Measurements from ENCODE around the gene SYT15. TPM values are rescaled to one million over a fixed set of nuclear protein-coding genes. Genes with fewer than 3 reads are reported as not detected.

The SYT15 gene
- total and polyA plus RNA-seq, 2 of the 13 experiments (the other 11 are each of a cell fraction or from before 2014, with no cell fraction given) = 0.24 to 0.38 TPM

DNA sequence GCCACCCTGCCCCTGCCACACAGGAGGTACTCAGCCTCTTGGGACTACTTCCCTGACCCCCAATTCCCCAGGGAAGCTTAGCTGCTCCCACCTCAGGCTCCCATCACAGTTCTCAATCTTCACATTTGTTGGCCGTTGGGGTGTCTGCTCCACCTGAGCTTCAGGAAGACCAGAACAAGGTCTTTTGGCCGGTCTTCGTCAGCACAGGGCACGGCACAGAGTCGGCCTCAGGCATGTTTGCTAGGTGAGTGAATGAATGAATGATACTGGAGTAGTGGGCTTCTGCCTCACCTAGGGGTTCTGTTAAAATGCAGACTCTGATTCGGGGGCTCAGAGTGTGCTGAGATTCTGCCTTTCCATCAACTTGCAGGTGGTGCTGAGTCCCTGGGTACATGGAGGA lies 42.8 kb upstream of the SYT15 start:
- H3K27ac ChIP-seq (ENCODE audit: extremely low read length, insufficient read depth, low read length) = no peak overlapping the region
- no peaks in the 10 kb centered on the region for H3K79me2 ChIP-seq (ENCODE audit: insufficient read depth, low read length)
- DNase-seq (ENCODE audit: low spot score) (no peak), ATAC-seq (no peak), FAIRE-seq (no peak)
- H3K4me1 ChIP-seq (ENCODE audit: insufficient read depth, low read length) = peaks cover 15% of the 10 kb centered on the region
- ChIA-PET POLR2A (no interaction called here), CTCF (ENCODE audit: low intra/inter-chr PET ratio, low total read pairs) (no interaction called here)
- WGBS (ENCODE audit: low lambda C conversion rate) = 61% methylated on average over 6 of the region's 6 CpGs
- H3K4me2 ChIP-seq (ENCODE audit: low read depth, low read length) = no peak overlapping the region
- no peak overlapping the region for H3K4me3 ChIP-seq (replicated peaks in 1 of 3; ENCODE audit: insufficient read depth in 1 of 3, low read depth in 2 of 3, low read length in 3 of 3)
- no TSS peak for BruUV-seq (replicated peaks)
- in situ Hi-C loops (cut with HindIII; ENCODE audit: extremely low pct_ligation_motif_present, low pct_unique_long_range_greater_than_20kb) (no loop called here), intact Hi-C loops (cut with micrococcal nuclease; ENCODE audit: unreplicated experiment) (no loop called here)
- H2AFZ ChIP-seq (ENCODE audit: low read length) = no peak overlapping the region
- no peaks in the 10 kb centered on the region for H3K36me3 ChIP-seq (replicated peaks in 1 of 2; ENCODE audit: control insufficient read depth in 1 of 2, insufficient read depth in 2 of 2, low read length in 2 of 2)
- peaks cover 0 to 9% of the 10 kb centered on the region in 2 experiments; a peak in 2 of 5 replicates for H3K27me3 ChIP-seq (ENCODE audit: control insufficient read depth in 1 of 2, insufficient read depth in 2 of 2, low read length in 2 of 2)
- no peaks in the 10 kb centered on the region for H4K20me1 ChIP-seq (ENCODE audit: insufficient read depth, low read length)
- H3K9me3 ChIP-seq (ENCODE audit: low read length) = no peaks in the 10 kb centered on the region
- H3K9ac ChIP-seq (ENCODE audit: insufficient read depth, low read depth, low read length) = no peak overlapping the region
- no peak for TF ChIP-seq NFE2 (CRISPR knock-in tag; IDR thresholded peaks at IDR 0.05)
- TF ChIP-seq, protein P1, sequence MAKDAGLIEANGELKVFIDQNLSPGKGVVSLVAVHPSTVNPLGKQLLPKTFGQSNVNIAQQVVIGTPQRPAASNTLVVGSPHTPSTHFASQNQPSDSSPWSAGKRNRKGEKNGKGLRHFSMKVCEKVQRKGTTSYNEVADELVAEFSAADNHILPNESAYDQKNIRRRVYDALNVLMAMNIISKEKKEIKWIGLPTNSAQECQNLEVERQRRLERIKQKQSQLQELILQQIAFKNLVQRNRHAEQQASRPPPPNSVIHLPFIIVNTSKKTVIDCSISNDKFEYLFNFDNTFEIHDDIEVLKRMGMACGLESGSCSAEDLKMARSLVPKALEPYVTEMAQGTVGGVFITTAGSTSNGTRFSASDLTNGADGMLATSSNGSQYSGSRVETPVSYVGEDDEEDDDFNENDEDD (CRISPR knock-in tag; IDR thresholded peaks at IDR 0.05; ENCODE audit: borderline replicate concordance) = no peak
- TF ChIP-seq, protein P2, sequence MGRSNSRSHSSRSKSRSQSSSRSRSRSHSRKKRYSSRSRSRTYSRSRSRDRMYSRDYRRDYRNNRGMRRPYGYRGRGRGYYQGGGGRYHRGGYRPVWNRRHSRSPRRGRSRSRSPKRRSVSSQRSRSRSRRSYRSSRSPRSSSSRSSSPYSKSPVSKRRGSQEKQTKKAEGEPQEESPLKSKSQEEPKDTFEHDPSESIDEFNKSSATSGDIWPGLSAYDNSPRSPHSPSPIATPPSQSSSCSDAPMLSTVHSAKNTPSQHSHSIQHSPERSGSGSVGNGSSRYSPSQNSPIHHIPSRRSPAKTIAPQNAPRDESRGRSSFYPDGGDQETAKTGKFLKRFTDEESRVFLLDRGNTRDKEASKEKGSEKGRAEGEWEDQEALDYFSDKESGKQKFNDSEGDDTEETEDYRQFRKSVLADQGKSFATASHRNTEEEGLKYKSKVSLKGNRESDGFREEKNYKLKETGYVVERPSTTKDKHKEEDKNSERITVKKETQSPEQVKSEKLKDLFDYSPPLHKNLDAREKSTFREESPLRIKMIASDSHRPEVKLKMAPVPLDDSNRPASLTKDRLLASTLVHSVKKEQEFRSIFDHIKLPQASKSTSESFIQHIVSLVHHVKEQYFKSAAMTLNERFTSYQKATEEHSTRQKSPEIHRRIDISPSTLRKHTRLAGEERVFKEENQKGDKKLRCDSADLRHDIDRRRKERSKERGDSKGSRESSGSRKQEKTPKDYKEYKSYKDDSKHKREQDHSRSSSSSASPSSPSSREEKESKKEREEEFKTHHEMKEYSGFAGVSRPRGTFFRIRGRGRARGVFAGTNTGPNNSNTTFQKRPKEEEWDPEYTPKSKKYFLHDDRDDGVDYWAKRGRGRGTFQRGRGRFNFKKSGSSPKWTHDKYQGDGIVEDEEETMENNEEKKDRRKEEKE (IDR thresholded peaks at IDR 0.05) = no peak
- TF ChIP-seq, protein P3, sequence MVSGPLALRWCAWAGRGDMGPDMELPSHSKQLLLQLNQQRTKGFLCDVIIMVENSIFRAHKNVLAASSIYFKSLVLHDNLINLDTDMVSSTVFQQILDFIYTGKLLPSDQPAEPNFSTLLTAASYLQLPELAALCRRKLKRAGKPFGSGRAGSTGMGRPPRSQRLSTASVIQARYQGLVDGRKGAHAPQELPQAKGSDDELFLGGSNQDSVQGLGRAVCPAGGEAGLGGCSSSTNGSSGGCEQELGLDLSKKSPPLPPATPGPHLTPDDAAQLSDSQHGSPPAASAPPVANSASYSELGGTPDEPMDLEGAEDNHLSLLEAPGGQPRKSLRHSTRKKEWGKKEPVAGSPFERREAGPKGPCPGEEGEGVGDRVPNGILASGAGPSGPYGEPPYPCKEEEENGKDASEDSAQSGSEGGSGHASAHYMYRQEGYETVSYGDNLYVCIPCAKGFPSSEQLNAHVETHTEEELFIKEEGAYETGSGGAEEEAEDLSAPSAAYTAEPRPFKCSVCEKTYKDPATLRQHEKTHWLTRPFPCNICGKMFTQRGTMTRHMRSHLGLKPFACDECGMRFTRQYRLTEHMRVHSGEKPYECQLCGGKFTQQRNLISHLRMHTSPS (CRISPR knock-in tag; IDR thresholded peaks at IDR 0.05; ENCODE audit: low read depth) = no peak
- TF ChIP-seq FOXA3 (CRISPR knock-in tag; IDR thresholded peaks at IDR 0.05) = no peak
- TF ChIP-seq SRSF1 (optimal IDR thresholded peaks at IDR 0.05; ENCODE audit: low read depth, low read length) = no peak
- no peak for TF ChIP-seq REPIN1 (CRISPR knock-in tag; IDR thresholded peaks at IDR 0.05; ENCODE audit: borderline replicate concordance, low read depth)
- TF ChIP-seq ZEB1 (IDR thresholded peaks at IDR 0.05; ENCODE audit: insufficient replicate concordance, low read depth) = no peak
- TF ChIP-seq ATF7-NPFF (CRISPR knock-in tag; IDR thresholded peaks at IDR 0.05; ENCODE audit: low read depth) = no peak
- TF ChIP-seq ZNF550 (CRISPR knock-in tag; IDR thresholded peaks at IDR 0.05; ENCODE audit: borderline replicate concordance) = no peak
- TF ChIP-seq, protein P4, sequence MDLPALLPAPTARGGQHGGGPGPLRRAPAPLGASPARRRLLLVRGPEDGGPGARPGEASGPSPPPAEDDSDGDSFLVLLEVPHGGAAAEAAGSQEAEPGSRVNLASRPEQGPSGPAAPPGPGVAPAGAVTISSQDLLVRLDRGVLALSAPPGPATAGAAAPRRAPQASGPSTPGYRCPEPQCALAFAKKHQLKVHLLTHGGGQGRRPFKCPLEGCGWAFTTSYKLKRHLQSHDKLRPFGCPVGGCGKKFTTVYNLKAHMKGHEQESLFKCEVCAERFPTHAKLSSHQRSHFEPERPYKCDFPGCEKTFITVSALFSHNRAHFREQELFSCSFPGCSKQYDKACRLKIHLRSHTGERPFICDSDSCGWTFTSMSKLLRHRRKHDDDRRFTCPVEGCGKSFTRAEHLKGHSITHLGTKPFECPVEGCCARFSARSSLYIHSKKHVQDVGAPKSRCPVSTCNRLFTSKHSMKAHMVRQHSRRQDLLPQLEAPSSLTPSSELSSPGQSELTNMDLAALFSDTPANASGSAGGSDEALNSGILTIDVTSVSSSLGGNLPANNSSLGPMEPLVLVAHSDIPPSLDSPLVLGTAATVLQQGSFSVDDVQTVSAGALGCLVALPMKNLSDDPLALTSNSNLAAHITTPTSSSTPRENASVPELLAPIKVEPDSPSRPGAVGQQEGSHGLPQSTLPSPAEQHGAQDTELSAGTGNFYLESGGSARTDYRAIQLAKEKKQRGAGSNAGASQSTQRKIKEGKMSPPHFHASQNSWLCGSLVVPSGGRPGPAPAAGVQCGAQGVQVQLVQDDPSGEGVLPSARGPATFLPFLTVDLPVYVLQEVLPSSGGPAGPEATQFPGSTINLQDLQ (CRISPR knock-in tag; IDR thresholded peaks at IDR 0.05) = no peak
- TF ChIP-seq, protein P5, sequence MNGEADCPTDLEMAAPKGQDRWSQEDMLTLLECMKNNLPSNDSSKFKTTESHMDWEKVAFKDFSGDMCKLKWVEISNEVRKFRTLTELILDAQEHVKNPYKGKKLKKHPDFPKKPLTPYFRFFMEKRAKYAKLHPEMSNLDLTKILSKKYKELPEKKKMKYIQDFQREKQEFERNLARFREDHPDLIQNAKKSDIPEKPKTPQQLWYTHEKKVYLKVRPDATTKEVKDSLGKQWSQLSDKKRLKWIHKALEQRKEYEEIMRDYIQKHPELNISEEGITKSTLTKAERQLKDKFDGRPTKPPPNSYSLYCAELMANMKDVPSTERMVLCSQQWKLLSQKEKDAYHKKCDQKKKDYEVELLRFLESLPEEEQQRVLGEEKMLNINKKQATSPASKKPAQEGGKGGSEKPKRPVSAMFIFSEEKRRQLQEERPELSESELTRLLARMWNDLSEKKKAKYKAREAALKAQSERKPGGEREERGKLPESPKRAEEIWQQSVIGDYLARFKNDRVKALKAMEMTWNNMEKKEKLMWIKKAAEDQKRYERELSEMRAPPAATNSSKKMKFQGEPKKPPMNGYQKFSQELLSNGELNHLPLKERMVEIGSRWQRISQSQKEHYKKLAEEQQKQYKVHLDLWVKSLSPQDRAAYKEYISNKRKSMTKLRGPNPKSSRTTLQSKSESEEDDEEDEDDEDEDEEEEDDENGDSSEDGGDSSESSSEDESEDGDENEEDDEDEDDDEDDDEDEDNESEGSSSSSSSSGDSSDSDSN (CRISPR knock-in tag; IDR thresholded peaks at IDR 0.05) = no peak
- no peak for TF ChIP-seq MED13 (CRISPR knock-in tag; IDR thresholded peaks at IDR 0.05)
- no peak for TF ChIP-seq ZNF777 (CRISPR knock-in tag; IDR thresholded peaks at IDR 0.05)
- TF ChIP-seq ZNF224 (CRISPR knock-in tag; IDR thresholded peaks at IDR 0.05) = no peak
